KMS-11 (cell line): ENCODE data around the gene KLHL42.

Experiments
- H2AFZ ChIP-seq: fragments of 200-600 bp; sonication (generic); 2 replicates; pipeline ENCODE4 v1.6.1; 2016; ENCODE audit warnings: antibody characterized with exemption, mixed run types, low read depth
- H3K27ac ChIP-seq: fragments of 200-600 bp; sonication (generic); 2 replicates; pipeline ENCODE4 v1.6.1; 2016; ENCODE audit warnings: mild to moderate bottlenecking, mixed run types
- H3K27me3 ChIP-seq: fragments of 200-600 bp; sonication (generic); 2 replicates; pipeline ENCODE4 v1.6.1; 2017; ENCODE audit warnings: mild to moderate bottlenecking, low read depth, mixed run types, moderate library complexity; ENCODE audit not compliant: insufficient read depth
- H3K36me3 ChIP-seq: fragments of 200-600 bp; sonication (generic); 2 replicates; pipeline ENCODE4 v1.6.1; 2017; ENCODE audit warnings: mild to moderate bottlenecking, mixed run types; ENCODE audit not compliant: insufficient read depth
- H3K4me1 ChIP-seq: fragments of 200-600 bp; sonication (generic); 2 replicates; pipeline ENCODE4 v1.6.1; 2016; ENCODE audit warnings: mild to moderate bottlenecking, low read depth, mixed run types; ENCODE audit not compliant: poor library complexity, severe bottlenecking
- H3K4me2 ChIP-seq: fragments of 200-600 bp; sonication (generic); 2 replicates; pipeline ENCODE4 v1.7.0; 2016; ENCODE audit warnings: mild to moderate bottlenecking, mixed run types
- H3K4me3 ChIP-seq: fragments of 200-600 bp; sonication (generic); IDR thresholded peaks from 2 replicates; pipeline ENCODE4 v1.6.1; 2017; ENCODE audit warnings: low read depth, low read length, mixed read lengths; ENCODE audit not compliant: insufficient read depth
- H3K79me2 ChIP-seq: fragments of 200-600 bp; sonication (generic); 2 replicates; pipeline ENCODE4 v1.6.1; 2016; ENCODE audit warnings: low read depth, mixed run types; ENCODE audit not compliant: insufficient read depth
- H3K9ac ChIP-seq: fragments of 200-600 bp; sonication (generic); 2 replicates; pipeline ENCODE4 v1.6.1; 2016; ENCODE audit warnings: mild to moderate bottlenecking, mixed run types
- H4K20me1 ChIP-seq: fragments of 200-600 bp; sonication (generic); 2 replicates; pipeline ENCODE4 v1.6.1; 2016; ENCODE audit warnings: mild to moderate bottlenecking, mixed run types; ENCODE audit not compliant: insufficient read depth
- CTCF ChIP-seq: fragments of 200-600 bp; sonication (generic); conservative IDR thresholded peaks from 2 replicates; pipeline ENCODE4 v1.6.1; 2017; ENCODE audit warnings: low read depth, mild to moderate bottlenecking, antibody characterized with exemption, low read length, moderate library complexity, mixed read lengths

Gene KLHL42

GRCh38 chr12:27820564-27820963 lies 40.5 kb downstream of the KLHL42 start:
- H3K27ac ChIP-seq = no peak overlapping the region
- peaks cover 12% of the 10 kb centered on the region for H3K4me1 ChIP-seq
- H3K9ac ChIP-seq = no peak overlapping the region
- no peaks in the 10 kb centered on the region for H3K79me2 ChIP-seq
- no peak overlapping the region for H2AFZ ChIP-seq
- no peak overlapping the region for H3K4me3 ChIP-seq
- no peaks in the 10 kb centered on the region for H3K27me3 ChIP-seq
- no peaks in the 10 kb centered on the region for H4K20me1 ChIP-seq
- H3K36me3 ChIP-seq = no peaks in the 10 kb centered on the region
- H3K4me2 ChIP-seq = no peak overlapping the region
- TF ChIP-seq CTCF = no peak

GRCh38 chr12:27821259-27821973 lies 41.4 kb downstream of the KLHL42 start:
- Histone ChIP-seq H3K27ac (no peak overlapping the region), H3K4me1 (peaks cover 11% of the 10 kb centered on the region), H3K9ac (no peak overlapping the region), H3K36me3 (no peaks in the 10 kb centered on the region), H3K27me3 (no peaks in the 10 kb centered on the region), H3K4me3 (no peak overlapping the region), H4K20me1 (no peaks in the 10 kb centered on the region), H3K4me2 (peak overlapping the region; percentile 52; the same call in 1 of the 2 replicates), H2AFZ (0 out of 2 replicates have a peak overlapping the region, but pooled peaks have one; percentile 47), H3K79me2 (no peaks in the 10 kb centered on the region)
- peak; percentile 77 for TF ChIP-seq CTCF

GRCh38 chr12:27822076-27822712 lies 42.2 kb downstream of the KLHL42 start:
- H3K27me3 ChIP-seq = no peaks in the 10 kb centered on the region
- peaks cover 11% of the 10 kb centered on the region for H3K4me1 ChIP-seq
- H2AFZ ChIP-seq = no peak overlapping the region
- no peaks in the 10 kb centered on the region for H3K36me3 ChIP-seq
- H3K79me2 ChIP-seq = no peaks in the 10 kb centered on the region
- no peak overlapping the region for H3K9ac ChIP-seq
- no peaks in the 10 kb centered on the region for H4K20me1 ChIP-seq
- H3K4me3 ChIP-seq = no peak overlapping the region
- H3K4me2 ChIP-seq = no peak overlapping the region
- H3K27ac ChIP-seq = no peak overlapping the region
- no peak for TF ChIP-seq CTCF

GRCh38 chr12:27823038-27823437 lies 43.0 kb downstream of the KLHL42 start:
- Histone ChIP-seq H4K20me1 (no peaks in the 10 kb centered on the region), H3K4me3 (no peak overlapping the region), H2AFZ (no peak overlapping the region), H3K79me2 (no peaks in the 10 kb centered on the region), H3K27me3 (no peaks in the 10 kb centered on the region), H3K36me3 (no peaks in the 10 kb centered on the region), H3K4me2 (no peak overlapping the region), H3K4me1 (peaks cover 11% of the 10 kb centered on the region), H3K27ac (no peak overlapping the region), H3K9ac (no peak overlapping the region)
- no peak for TF ChIP-seq CTCF
